GM23248 (cell line): ENCODE results near the gene PCNA.

Experiments
- EZH2 ChIP-seq: fragments of 200-600 bp; sonication (generic); IDR thresholded peaks from 2 replicates; pipeline ENCODE4 v1.6.1; 2018; ENCODE audit warnings: antibody characterized with exemption, mild to moderate bottlenecking; ENCODE audit not compliant: insufficient read depth, poor library complexity, severe bottlenecking
- EZH2phosphoT487 ChIP-seq: fragments of 200-600 bp; sonication (generic); IDR thresholded peaks from 2 replicates; pipeline ENCODE4 v1.6.1; 2018; ENCODE audit warnings: antibody characterized with exemption, moderate library complexity, mild to moderate bottlenecking, low read depth; ENCODE audit not compliant: insufficient read depth

DNA sequence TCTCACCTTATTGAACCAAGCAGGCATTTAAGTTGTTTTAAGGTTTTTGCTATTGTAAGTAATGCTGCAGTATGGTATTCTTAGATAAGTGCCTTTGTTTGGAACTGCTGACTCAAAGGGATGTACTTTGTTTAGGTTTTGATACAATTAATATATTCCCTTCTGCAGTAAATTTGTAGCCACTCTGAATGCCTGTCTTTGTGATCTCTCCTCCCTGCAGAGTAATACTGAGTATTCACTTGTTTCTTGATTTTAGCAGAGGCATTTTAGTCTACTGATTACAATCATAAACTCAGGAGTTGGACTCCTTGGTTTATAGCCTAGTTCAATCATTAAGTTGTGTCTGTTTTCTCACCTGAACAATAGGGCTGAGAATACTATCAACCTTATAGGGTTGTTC is 20.4 kb upstream of the PCNA start:
- TF ChIP-seq EZH2 (no peak), EZH2phosphoT487 (no peak)
